Lower leg skin (tissue), 3 donors: Measurements from ENCODE around the gene COL3A1.

Experiments used
- CTCF ChIP-seq, 3 donors: fragments of 450-650 bp; IDR thresholded peaks; one replicate each; pipeline ENCODE4 v1.5.1; 2016; ENCODE audit warnings: antibody characterized with exemption in 3 of 3, mild to moderate bottlenecking in 3 of 3, moderate library complexity in 2 of 3
- POLR2A ChIP-seq, 2 donors: fragments of 450-650 bp; IDR thresholded peaks; one replicate each; pipeline ENCODE4 v1.6.1; 2016 to 2017; ENCODE audit warnings: antibody characterized with exemption in 2 of 2, mild to moderate bottlenecking in 1 of 2, moderate library complexity in 1 of 2

GRCh38 chr2:188944442-188944841 lies 29.7 kb upstream of the COL3A1 start:
- TF ChIP-seq POLR2A (IDR thresholded peaks at IDR 0.05) (no peak), CTCF (IDR thresholded peaks at IDR 0.05) (no peak)
